Measurements from ENCODE around the gene HNRNPH1. TPM values are rescaled to one million over a fixed set of nuclear protein-coding genes. Genes with fewer than 3 reads are reported as not detected.

Gene HNRNPH1
- total RNA-seq, 1 donor from 2014 or later: 215 TPM

DNA sequence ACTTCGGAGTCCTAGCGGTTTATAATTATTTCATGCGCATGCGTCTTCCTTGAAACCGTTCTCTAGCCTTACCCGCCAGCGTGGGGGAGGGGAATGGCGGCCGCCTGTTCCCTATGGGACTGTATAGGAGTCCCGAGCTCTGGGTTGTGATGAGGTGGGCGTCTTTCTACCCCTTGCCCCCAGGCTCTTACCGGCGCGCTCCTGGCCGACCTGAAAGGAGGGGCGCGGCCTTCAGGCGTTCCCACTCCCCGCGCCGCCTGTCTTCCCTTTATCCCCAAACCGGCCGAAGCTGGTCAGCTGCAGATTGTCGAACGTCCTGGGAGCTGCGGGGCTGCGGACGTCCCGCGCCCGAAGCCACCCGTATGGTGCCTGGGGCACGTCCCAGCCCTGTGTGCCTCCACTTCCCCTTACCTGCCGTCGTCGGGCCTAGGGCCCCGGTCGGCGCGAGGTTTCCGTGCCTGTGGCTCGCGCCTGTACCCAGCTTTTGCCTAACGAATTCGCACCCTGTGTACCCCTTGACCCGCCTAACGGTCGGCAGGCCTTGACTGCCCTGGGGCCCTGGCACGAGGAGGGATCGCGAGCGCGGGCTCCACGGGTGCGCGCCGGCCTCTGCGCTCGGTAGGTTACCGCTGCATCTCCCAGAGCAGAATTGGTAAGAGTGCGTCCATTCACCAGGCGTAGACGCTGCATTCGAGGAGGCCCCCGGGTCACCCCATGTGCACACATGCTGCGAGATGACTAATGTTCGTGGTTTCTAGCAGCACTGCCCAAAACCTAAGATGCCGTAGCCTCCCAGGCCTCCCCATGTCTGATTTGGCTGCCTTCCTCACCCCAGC, 653 bp upstream of the HNRNPH1 start:
- DNase-seq (ENCODE audit: low spot score) (no peak), ATAC-seq (peak; percentile 30)

DNA sequence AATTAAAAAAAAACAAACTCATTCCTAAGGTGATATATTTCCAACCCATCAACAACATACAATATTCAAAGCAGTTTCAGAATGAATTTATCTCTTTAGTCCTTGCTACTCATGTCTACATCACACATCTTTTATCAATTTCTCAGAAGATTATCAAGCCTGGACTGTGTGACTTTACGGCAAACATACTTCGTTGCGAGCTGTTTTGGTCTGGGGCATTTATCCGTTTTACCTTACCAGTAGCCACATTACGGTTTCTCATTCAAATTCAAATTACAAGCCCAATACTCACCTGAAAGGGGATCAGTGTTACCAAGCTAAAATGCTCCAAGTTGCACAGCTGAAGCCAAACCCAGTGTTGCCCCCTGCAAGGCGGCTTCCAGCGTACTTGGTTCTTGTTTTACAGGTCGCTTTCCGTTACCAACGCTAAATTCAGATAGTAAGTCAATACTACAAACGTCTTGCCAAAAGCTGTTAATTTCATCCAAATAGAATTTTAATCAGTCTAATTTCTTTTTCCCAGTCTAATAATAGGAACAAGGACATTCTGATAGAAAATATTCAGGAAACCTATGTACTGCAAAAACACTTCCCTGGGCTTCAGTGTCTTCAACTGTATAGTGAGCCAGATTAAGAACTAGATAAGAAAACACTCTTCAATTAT, 1.8 kb downstream of the HNRNPH1 start:
- ATAC-seq (no peak), DNase-seq (ENCODE audit: low spot score) (no peak)

DNA sequence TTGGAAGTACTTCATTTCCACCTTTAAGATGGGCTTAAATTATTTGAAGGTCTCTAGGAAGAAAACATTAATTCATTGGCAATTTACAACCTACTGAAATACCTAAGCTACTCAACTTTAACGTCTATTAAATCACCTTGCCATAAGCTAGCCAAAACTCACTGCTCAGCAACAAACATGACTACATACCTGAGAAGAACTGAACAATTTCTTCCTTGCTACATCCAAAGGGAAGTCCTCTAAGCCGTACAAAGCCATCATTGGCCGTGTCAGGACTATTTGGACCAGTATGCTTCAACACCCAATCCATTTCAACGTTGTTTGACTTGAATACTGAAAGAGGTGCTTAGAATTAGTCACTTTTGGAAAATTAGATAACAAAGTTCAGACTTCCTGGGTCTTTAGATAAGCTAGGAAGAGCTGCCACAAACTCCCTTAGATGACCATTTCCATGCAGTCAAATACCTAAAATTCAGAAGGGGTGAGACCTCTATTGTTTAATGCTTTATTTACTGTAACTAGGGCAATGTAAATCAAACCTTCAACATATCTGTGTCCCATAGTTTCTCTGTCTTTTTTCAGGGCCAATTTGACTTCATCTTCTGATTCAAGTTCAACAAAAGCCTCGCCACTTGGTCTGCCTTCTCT, 2.6 kb downstream of the HNRNPH1 start:
- DNase-seq (ENCODE audit: low spot score): no peak

DNA sequence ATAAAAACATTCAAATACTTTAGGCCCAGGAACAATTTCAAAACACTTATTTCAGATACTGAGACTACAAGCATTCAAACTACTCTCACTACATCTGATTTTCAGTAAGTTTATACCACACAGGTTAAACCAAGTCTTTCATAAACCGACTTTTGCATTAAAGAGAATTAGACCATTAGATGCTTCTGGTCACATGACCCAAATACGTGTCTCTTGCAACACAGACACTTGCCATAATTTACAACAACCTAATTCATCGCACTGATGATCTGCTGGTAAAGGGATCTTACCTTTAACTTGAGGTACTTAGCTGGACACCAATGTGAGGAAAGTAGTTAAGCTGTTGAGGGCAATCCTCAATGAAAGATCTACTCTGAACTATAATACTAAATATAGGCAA, 3.2 kb downstream of the HNRNPH1 start:
- ATAC-seq (no peak), DNase-seq (ENCODE audit: low spot score) (no peak)

More for the DNA sequence above, 2.6 kb downstream of the HNRNPH1 start:
- ATAC-seq: no peak

DNA sequence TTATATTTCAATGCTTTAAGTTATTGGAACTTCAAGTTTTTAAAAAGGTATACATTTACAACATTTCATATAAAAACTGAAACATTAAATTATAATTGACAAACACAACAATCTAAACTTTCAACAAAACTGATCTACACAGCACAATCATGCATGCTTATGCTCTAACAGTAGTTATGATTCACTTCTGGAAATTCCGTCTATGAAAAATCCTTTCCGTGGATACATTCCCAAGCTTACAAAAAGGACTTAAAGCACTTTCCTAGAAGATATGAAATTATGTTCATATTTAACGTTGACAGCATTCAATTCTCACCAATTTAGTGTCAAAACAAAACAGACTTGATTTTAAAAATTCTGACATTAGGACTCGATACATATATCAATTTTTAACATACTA, 3.7 kb downstream of the HNRNPH1 start:
- ATAC-seq (no peak), DNase-seq (ENCODE audit: low spot score) (no peak)

DNA sequence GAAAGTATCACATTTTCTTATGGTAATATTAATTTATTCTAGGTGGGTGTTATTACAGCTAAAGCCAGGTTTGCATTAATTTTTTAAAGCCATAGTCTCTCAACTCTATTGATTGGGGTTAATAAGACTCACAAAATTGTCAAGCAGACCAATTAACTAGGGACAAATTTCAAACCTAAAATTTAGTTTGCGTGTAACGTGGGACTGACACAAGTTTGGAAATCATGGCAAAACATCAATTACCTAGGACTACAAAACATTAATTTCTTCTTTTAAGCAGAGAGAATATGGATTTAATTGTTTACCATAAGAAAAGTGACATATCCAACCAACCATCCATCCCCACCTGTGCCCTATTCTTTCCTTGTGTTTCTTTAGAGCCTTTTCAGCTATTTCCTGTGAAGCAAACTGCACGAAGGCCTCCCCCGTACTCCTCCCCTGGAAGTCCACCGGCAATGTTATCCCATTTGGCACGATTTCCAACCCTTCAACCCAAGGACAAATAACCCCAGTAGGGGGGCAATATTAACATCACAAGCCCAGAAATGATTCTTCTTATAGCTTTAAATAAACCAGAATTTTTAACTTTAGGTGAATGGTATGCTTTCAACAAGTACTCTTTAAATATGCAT, 4.4 kb downstream of the HNRNPH1 start:
- ATAC-seq (no peak), DNase-seq (ENCODE audit: low spot score) (no peak)

DNA sequence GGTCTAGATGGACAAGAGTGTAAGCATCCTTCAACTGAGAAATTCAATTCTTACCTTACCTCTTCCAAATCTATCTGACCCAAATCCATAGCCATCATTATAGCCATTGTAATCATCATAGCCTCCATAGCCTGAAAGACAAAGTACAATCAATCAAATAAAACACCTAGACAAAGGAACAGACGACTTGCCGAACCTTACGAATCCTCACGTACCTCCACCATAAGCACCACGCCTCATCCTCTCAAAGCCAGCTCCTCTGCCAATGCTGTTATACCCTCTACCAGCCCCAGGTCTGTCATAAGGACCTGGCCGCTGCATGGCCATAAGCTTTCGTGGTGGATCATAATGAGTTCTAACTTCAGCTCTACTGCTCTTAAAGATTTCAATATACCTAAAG, 5.5 kb downstream of the HNRNPH1 start:
- DNase-seq (ENCODE audit: low spot score) (no peak), ATAC-seq (no peak)

DNA sequence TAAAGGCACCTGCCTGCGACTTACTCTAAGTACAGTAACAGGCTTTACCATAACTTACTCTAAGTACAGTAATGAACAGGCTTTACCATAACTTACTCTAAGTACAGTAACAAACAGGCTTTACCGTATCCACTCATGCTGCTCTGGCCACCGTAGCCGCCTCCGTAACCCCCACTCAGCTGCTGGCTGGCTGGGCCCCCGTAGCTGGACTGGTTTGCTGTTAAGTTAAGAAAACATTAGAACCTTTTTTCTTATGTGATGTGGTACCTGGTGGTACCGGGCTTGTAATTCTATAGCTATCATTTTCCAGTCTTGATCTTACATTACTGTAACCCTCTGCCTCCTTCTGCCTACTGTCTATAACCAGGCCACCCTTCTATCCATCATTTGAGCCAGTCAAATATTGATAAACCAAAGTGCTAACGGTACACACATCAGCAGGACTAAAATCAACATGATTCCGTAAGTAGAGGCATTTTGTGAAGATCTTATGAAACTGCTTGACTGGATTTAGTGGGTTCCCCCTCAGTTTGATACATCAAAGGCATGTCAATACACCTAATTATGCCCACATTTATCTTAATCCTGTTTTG, 7.4 kb downstream of the HNRNPH1 start:
- DNase-seq (ENCODE audit: low spot score) (no peak), ATAC-seq (no peak)

DNA sequence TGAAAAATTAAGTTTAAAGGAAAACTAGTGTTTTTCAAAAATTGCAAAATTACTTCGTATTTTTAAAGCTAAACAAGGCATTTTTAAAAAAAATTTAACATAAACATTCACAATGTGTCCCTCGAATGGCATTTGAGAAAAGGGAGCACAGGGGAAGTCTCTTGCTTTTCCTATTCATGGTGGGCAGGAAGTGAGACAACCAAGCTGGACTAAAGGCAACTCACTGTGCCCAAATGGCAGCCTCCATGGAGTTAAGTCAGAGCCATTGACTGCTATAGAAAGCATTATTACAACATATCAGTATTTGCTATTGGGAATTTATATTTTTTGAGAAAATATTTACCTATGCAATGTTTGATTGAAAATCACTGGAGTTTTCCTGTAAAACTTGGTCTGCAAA, 8.3 kb downstream of the HNRNPH1 start:
- DNase-seq (ENCODE audit: low spot score): no peak
- no peak for ATAC-seq

DNA sequence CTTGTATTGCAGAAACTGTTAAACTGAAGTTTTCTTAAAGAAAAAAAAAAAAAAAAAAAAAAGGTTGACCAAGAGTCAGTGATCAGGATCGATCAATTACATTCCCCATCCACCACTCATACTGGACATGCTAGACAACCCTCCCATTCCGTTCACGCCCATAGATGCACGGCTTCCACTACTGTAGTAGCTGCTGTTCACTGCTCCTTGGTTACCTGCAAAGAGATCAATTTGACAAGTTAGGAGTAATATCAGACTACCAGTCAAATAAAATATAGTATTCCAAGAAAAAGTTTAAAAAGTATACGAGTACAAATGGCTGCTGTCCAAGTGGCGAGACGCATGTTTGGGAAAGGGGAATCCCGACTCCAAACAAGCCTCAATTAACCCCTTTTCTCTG, 8.7 kb downstream of the HNRNPH1 start:
- no peak for DNase-seq (ENCODE audit: low spot score)
- peak; percentile 24 for ATAC-seq

DNA sequence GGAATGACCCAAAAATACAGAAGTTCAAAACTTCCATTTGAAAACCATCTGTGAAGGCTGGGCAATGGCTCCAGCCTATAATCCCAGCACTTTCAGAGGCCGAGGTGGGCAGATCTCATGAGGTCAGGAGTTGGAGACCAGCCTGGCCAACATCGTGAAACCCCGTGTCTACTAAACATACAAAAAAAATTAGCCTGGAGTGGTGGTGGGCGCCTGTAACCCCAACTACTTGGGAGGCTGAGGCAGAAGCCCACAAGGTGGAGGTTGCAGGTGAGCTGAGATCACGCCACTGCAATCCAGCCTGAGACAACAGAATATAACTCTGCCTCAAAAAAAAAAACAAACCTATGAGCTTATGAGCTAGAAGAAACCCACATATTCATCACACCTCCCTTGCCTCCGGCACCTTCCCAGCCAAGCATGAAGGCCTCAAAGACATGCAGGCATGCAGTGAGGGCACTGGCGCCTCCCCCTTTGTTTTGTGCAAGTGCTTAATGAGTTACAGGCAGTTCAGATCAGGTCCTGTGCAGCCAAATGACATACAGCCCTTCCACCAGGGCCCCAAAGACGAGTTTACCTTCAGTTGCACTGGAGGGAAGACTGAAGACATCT, 9.9 kb downstream of the HNRNPH1 start:
- DNase-seq (ENCODE audit: low spot score): no peak

DNA sequence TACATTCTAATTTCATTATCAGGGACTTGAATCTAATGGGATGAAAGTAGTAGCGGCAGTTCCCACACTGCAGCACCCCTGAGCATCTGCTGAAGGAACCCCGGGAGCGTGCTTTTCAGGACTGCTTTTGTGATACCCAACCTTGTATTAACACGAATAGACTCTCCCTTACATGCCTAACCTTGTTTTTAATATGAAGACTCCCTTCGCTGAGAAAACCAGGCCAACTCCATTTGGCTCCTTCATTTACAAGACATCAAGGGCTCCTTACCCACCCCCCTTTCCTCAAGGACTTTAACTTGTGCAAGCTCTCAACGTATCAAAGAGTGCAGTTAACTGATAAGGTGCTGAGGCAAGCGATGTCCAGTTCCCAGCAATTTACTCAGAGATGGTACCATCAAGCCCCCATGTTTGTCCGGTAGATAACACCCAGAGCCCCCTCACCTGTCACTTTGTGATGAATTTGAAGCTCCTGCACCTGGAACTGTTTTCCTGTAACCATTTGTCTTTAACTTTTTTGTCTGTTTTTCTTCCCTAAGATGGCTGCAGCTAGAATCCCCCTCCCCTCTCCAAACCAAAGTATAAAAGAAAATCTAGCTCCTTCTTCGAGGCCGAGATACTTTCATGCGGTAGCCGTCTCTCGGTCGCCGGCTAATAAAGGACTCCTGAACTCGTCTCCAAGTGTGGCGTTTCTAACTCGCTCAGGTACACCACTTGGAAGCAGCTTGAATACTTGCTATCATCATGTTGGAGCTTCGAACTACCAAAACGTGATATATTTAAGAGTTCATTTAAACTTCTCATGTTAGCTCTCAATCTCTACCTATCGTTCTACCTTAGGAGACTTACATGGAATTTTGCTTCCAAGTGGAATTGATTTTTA, 10.7 kb downstream of the HNRNPH1 start:
- ATAC-seq (no peak), DNase-seq (ENCODE audit: low spot score) (no peak)

More for the DNA sequence above, 9.9 kb downstream of the HNRNPH1 start:
- no peak for ATAC-seq

DNA sequence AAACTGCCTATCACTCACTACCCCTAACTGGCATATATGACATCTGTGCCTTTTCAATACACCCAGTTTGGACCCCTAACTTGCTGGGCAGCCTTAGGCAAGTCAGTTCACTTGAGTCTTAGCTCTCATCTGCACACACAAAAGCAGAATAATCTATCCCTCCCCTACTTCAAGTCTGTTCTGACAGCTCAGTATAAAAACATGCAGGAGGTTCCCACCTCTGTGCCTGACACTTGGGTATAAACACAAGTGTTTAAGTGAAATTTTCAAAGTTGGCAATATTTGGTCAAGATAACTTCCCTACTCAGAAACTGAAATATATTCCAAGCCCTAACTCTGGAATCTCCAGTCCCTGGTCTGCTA, 12.6 kb downstream of the HNRNPH1 start:
- no peak for ATAC-seq

DNA sequence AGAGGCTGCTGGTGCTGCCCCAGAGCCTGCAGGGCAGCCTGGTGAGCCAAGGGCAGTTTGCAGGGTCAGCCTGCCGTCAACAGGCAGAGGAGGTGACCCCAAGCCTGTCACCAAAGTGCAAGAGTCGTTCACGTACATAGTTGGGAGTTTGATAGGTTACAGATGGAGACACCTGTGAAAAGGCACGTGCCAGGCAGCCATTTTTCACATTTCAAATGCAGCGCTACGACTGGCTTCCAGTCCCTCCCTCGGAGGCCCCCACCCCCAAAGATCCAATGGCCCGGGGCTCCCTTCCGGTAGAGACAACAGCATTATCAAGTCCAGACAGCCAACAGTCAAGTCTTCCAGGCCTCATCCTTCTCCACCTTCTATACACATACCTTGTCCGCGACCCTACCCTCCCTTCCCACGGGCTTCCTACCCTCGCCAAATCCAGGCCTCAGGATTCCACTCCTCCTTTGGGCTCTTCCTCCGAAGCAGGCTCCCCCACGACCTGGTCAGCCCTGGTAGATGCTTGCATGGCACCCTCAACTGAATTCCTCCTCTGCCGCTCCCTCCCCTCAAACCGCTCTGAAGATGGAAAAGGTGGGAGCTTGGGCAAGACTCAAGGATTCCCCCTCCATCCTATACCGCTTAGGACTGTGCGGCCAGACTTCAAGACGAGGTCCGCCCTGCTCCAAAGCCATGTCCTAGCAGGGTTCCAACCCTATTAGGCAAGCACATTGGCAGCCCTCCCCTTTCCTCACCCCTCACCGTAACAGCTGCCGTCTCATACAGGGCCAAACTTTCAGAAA, 13.2 kb downstream of the HNRNPH1 start:
- DNase-seq (ENCODE audit: low spot score) (no peak), ATAC-seq (no peak)

More for the DNA sequence above, 12.6 kb downstream of the HNRNPH1 start:
- no peak for DNase-seq (ENCODE audit: low spot score)

DNA sequence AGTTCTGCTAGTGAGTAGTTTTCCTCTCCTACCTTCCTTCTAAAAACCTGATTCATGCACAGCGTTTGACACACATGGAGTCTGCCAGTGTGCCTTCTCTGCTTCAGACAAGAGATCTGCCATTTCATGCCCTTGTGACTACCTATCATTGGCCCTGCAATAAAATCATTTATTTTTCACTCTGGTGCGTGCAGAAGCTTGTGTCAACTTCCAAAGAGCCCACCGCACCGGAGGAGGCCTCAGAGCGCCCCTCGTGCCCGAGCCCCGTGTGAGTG, 13.7 kb downstream of the HNRNPH1 start:
- no peak for ATAC-seq

DNA sequence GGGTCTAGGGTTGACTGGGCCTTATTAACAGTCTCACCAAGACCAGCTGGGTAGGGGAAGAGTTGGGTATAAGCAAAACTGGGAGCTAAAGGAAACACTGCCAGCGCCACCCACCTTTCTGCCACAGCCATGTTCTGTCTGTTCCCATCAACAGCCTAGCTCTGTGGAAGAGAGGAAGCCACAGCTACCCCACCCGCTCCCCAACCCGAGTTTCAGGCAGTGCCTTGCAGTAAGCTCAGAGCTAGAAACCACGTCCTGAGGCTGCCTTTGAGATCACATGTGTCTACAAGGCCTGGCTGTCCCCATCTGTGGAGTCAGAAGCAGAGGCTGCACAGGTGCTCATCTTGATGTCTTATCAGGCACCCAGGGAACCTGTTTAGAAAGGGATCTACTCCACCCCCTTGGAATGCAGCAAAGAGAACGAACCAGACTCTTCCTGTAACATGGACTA, 15.3 kb downstream of the HNRNPH1 start:
- peak; percentile 2 for ATAC-seq
- no peak for DNase-seq (ENCODE audit: low spot score)

More for the DNA sequence above, 13.7 kb downstream of the HNRNPH1 start:
- DNase-seq (ENCODE audit: low spot score): no peak

DNA sequence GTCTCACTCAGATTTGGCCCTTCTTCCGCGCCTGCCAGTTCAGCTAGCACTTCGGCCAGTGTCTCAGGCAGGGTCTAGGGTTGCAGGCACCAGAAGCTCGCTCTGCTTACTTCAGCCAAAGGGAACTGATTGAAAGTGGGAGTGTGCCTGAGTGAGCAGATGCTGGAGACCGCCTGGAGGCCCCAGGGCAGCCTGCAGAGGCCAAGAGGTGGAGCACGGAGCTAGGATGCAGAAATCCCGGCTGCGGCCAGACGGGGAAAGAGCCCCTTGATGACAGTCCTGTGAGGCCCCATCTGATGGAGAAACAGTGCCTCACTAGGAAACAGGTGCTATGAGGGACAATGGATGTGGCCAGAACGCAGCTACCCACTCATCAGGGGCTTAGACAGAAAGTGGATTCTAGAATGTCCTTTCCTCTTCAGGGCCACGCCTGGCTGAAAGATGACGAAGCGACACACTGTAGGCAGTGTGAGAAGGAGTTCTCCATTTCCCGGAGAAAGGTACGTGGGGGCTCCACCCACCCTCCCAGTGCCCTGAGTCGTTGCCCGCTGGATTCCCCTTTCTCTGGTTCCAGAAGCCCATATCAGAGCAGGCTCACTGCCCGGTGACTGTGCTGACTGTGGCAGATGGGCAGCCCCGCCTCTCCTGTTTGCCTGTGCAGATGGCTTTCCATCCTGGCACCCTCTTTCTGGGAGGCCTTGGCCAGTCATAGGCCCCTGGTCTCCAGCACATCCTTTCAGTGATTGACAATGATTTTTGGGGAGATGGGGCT, 16.1 kb downstream of the HNRNPH1 start:
- ATAC-seq: peak; percentile 45
- DNase-seq (ENCODE audit: low spot score): no peak

DNA sequence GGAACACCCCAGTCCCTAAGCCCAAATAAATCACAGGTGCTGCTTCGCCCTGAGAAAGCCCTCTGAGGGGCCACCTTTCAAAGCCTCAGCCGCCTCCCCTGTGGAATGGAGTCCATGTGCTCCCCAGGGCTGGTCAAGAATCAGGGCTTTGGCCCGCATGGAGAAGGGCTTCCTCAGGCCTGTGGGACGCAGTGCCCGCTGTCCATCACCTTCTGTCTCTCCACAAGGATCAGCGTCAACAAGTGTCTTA, 16.6 kb downstream of the HNRNPH1 start:
- ATAC-seq (no peak), DNase-seq (ENCODE audit: low spot score) (no peak)
